Mucosa of gallbladder (tissue), 1 donor: ENCODE data around the gene HEPACAM2. TPM values are rescaled to one million over a fixed set of nuclear protein-coding genes. Genes with fewer than 3 reads are reported as not detected.
A peak's percentile ranks its signal among the peaks of the same experiment; 100 is the strongest.

Experiments
- DNase-seq: peaks from one replicate; pipeline ENCODE4 v3.0.0-alpha.2; 2020; ENCODE audit warnings: low spot score
- total RNA-seq: library from RNA; stranded (reverse); gene quantifications from one replicate; pipeline ENCODE4 v1.2.1, GENCODE V29; 2021
- donor health status: DM: no; HTN: no; CAD: no.

The HEPACAM2 gene
- total RNA-seq, 1 donor from 2014 or later, result 1.2 TPM

- DNase-seq, result peak; percentile 12
These were observed 78.9 kb downstream of the HEPACAM2 start for GRCh38 chr7:93147363-93147762.

DNA sequence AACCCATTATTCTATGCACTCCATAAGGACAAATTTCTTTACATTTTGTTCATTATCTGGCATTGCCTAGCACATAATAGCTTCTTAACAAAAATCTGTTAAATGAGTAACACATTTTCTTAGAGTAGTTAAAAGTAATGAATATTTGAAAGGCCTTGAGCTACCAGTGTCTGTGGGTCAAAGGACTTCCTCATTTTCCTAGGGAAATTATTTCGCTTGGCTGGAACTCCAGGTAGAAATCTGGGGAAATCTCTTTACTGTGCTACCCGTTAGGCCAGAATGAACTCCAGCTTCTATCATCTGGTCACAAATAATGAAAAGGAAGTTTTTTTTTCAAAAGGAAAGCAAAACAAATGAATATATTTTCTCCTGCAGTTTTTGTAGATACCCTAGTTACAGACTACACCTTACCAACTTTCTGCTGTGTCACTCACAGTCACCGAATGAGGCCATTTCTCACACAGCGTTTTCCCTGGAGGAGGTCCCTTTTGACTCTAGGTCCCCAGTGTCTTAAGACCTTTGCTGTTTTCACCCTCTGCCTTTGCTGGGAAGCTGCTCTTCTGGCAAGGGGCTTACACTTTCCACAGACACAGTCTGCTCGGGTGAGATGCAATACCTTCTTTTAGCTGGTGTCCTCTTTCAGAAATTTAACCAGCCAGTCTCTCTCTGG, 79.7 kb downstream of the HEPACAM2 start:
- DNase-seq, result no peak

DNA sequence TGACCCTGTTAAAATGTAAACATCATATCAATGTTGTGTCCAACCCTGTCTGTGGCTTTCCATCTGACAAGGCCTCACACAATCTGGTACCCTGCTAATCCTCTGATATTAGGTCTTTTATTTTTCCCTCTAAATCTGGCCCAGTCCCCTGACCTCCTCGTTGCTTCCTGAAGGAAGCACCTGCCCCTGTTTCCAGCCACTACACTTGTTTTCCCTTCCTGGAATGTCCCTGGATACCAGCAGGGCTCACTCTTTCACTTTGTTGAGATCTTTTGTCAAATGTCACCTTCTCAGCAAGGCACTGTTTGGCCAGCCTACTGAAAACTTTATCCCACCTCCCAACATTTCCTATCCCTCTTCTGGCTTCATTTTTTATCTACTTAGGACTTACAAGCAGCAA, 80.2 kb downstream of the HEPACAM2 start:
- DNase-seq, result no peak

DNA sequence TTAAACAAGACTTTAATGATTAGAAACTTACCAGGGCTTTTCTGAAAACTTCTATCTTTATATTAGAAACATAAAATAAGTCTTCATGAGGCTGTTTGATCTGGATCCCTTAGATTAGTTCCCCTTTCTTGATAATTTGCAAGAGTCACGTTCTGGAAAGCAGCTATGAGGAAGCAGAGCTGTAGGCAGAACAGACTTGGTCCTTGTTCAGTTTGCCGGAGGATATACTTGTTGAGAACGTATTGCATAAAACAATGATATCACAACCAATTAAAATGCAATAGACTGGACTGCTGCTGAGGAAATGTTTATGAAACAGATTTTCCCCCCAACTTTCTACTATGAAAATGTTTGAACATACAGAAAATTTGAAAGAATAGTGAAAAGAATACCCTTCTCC, 80.9 kb downstream of the HEPACAM2 start:
- DNase-seq, result no peak

DNA sequence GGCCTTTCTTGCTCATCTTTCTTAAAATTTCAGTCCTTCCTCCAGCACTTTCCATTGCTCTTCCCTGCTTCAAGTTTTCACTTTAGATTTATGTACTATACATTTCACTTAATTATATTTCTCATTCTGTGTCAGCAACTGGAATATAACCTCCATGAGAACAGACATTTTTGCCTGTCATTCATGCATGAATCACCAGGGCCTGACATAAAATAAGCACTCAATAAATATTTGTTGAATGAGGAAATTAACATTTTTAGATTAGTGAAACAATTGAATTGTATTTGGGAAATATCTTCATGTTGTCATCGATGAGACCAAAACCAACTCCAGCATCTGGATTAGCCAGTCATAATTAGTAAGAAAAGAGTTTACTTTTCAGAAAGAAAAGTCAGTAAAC, 84.1 kb downstream of the HEPACAM2 start:
- no peak for DNase-seq

DNA sequence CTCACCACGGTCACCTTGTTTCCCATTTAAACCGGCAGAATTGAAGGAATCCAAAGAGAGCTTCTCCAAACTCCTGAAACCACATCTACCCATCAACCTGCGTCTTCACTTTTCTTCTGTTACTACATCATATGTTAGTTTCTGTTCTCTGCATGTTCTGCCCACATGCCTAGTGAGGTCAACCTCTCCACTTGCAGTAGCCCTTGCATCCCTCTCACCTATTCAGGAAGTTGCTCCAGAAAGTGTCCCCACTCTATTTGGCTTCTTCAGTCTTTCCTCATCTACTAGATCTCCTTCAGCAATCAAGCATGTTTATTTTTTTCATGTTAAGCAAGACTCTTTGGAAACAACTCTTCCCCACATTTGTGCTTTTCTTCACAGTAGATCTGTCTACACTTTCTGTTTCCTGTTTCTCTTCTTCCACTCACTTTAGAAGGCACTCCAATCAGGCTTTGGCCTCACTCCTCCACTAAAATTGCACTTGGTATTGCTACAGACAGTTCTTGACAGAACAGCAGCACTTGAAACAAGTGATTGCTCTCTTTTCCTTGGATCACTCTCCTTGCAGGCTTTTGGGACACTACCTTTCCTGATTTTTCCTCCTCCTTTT, 85.6 kb downstream of the HEPACAM2 start:
- DNase-seq, result no peak

DNA sequence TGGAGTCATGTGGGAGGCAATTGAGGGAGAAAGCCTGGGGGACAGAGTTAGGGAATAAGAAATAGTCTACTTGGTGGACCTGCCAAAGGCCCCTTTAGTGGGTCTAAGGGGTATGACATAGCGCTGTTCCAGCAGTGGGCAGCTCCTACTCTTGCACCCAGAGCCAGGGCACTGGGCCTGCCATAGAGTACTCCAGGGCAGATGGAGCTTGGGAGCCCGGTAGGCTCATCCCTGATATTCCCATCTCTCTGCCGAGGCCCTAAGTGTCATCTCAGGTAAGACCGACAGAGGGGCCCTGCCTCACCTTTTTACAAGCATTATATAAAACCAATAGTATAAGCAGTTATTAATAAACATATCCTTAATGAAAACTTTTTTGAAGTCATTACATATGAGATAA, 87.7 kb downstream of the HEPACAM2 start:
- DNase-seq, result no peak

Other genes with a start within 250 kb of the HEPACAM2 start
- gene SAMD9, start 108.5 kb downstream of the HEPACAM2 start, total RNA-seq, result 12.8 TPM
- 6.4 TPM for gene SAMD9L, start 78.1 kb downstream of the HEPACAM2 start, total RNA-seq
- 21.0 TPM for gene VPS50, start 5.9 kb upstream of the HEPACAM2 start, total RNA-seq